ENCODE measurements around the gene TRIM29.

The TRIM29 gene

DNA sequence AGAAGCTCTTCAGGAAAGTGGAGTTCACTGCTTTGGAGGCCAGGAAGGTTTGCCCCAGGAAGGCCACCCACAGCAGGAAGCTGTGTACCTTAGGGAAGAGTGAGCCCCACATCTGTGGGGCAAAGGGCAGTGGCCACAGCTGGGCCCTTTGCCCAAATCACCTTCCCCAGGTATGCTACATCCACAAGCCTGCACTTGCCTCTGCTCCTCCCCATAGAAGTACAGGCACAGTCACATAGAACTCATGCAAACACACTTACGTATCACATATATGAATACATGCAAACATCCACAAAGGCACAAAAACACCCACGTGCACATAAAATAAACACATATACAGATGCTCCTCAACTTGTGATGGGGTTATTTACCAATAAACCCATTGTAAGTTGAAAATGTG lies 2.1 kb downstream of the TRIM29 start:
- DNase-seq: no peak

DNA sequence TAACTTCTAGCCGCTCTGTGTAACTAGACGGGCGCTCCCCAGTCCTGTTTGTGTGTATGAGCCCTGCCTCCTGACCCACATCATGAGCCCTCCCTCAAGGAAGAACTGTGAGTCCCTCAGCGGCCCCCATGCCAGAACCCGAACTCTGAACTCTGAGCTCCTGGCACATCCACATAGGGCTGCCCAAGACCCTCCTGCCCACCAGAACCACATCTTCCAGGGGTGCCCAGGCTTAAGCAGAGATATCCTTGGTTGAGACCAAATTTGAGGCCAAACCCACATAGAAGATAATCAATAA lies 3.0 kb downstream of the TRIM29 start:
- no peak for DNase-seq

GRCh38 chr11:120134106-120134930 lies 3.6 kb downstream of the TRIM29 start:
- no peak for DNase-seq

DNA sequence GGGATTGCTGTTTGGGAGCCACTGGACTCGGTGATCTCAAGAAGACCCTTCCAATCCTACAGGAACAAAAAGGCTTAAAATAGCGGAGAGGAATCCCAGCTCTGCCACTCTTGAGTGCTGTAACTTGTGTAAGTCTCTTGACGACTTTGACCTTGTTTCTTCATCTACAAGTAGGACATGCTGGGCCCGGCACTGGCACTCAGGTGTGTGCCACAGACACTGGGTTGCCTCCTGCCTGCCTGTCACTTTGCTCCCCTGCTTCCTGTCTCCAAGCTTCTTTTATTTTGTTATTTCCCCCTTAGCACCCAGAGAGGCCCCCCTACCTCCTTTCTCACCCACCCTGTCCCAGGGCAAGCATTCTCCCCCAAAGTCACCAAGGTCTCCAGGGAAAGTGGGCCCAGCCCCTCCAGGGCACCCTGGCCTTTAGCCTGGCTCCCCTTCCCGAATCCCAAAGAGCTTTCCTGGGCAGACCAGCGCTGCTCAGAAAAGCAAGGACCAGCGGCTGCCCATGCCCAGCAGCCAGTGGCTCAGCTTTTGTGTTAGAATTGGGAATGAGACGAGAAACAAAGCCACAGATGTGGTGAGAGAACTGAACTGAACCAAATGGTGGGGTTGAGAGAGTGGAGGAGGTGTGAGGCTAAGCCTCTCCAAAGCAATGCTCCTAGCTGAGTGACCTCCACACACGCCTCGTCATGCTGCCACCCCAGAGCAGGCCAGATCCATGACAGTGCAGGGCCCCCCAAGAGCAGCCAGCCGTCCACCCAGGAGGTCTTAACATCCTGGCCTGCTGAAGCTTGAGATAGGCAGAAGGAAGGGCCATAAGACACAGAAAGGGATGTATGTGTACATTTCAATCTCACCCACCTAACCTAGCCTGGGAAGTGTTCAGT lies 4.5 kb downstream of the TRIM29 start:
- no peak for DNase-seq

GRCh38 chr11:120132645-120133185 lies 5.2 kb downstream of the TRIM29 start:
- DNase-seq: no peak

DNA sequence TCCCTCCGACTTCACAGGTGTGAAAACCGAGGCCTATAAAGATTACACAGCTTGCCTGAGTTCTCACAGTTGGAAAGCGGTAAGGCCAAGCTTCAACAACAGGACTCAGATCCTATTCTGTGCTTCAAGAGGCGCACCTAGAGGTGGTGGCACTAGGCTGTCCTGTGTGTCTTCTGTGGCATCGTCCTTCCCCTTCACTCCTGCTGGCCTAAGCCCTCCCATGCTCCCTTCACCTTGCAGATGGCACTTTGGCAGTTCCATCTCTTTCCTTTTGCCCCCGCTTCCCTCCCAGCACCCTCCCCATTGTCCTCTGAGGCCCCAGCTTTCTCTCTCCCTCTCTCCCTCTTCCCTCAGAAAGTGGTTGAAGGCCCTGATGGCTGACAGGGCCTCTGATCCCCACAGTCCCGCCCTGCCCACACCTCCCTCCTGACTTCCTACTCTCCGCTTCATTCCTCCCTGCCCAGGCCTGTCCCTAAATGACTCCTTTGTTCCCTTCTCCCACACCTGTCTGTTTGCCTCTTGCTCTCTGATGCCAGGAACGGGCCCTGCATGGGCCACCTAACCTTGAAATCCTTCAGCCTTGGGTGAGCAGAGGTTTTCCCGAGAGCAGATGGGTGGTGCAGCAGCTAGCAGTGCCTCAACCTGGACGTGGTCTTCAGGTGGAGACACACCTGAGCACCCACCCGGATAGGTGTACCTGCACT lies 5.8 kb downstream of the TRIM29 start:
- DNase-seq: no peak

- no peak for DNase-seq
These were observed 6.7 kb downstream of the TRIM29 start for GRCh38 chr11:120130991-120131760.

- no peak for DNase-seq
These were observed 7.5 kb downstream of the TRIM29 start for GRCh38 chr11:120130176-120130980.

- no peak for DNase-seq
These were observed 8.3 kb downstream of the TRIM29 start for GRCh38 chr11:120129570-120129969.

- DNase-seq: no peak
These were observed 9.4 kb downstream of the TRIM29 start for GRCh38 chr11:120128392-120129119.

GRCh38 chr11:120127236-120127635 lies 10.7 kb downstream of the TRIM29 start:
- no peak for DNase-seq

DNA sequence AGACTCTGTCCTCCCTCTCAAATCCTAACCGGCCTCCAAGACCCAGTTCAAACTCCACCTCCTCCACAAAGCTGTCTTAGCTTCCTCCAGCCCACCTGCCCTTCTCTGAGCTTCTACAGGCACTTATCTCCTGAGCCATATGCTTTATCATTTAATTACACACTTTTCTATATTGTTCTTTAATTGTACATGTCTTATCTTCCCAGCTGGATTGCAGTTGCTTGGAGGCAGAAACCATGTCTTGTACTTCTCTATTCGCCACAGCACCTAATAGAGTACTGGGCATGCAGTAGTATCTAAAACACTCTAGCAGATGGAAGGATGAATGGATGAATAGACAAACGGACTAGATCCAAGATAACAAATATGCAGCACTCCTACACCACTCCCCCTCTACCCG lies 11.3 kb downstream of the TRIM29 start:
- DNase-seq: no peak

GRCh38 chr11:120125509-120125908 lies 12.4 kb downstream of the TRIM29 start:
- DNase-seq: no peak

- DNase-seq: no peak
These were observed 12.9 kb downstream of the TRIM29 start for GRCh38 chr11:120125024-120125423.

DNA sequence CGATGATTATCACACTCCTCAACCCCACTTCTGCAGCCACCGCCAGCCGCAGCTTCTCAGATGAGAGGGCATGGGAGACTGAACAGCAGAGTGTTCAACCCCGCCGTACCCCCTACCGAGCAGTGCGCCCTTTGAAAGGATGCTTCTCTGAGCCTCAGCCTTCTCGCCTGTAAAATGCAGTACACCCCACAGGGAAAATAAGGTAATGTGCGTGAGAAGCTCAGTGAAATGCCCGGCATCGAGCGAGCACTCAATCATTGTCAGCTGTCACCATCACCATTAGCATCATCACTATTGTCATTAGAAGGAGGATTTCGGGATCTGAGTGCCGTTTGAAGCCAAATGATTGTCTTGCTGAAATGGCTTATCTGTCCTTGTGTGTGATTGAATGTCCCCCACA lies 13.6 kb downstream of the TRIM29 start:
- no peak for DNase-seq

- no peak for DNase-seq
These were observed 14.0 kb downstream of the TRIM29 start for GRCh38 chr11:120123946-120124345.

GRCh38 chr11:120122924-120123683 lies 14.8 kb downstream of the TRIM29 start:
- no peak for DNase-seq

DNA sequence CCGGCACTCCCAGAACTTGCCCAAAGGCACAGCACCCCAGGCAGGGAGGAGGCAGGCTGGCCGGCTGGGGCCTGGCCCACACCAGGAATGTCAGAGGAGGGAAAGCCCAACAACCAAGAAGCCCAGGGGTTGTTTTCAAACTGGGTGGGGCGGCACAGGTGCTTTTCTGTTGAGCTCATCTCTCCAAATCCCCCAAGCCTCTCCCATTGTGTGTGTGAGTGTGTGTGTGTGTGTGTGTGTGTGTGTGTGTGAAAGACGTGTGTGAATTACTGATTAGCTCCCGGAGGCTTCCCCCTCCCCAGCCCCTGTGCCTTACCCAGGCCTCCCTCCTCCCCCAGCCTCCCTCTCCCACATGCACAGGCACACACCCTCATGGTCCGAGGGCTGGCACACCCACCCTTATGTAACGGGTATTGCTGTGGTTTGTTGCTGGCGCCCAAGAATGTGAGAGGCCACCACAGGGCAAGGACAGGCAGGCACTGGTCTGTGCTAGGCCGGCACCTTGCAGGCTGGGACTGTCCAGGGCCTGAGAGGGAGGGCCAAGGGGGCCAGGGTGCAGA lies 15.9 kb downstream of the TRIM29 start:
- DNase-seq: no peak

GRCh38 chr11:120121336-120121735 lies 16.6 kb downstream of the TRIM29 start:
- no peak for DNase-seq
